ENCODE measurements around the gene RIMBP2.

- TF ChIP-seq EZH2 (optimal IDR thresholded peaks at IDR 0.05; ENCODE audit: low read depth, low read length) (no peak), EZH2phosphoT487 (IDR thresholded peaks at IDR 0.05; ENCODE audit: low read length) (no peak), CTCF (IDR thresholded peaks at IDR 0.05; ENCODE audit: low read length) (no peak)
These were observed 179.0 kb downstream of the RIMBP2 start for GRCh38 chr12:130537051-130537450.
